ENCODE results near the gene ZNF444.
A peak's percentile ranks its signal among the peaks of the same experiment; 100 is the strongest.

The ZNF444 gene

DNA sequence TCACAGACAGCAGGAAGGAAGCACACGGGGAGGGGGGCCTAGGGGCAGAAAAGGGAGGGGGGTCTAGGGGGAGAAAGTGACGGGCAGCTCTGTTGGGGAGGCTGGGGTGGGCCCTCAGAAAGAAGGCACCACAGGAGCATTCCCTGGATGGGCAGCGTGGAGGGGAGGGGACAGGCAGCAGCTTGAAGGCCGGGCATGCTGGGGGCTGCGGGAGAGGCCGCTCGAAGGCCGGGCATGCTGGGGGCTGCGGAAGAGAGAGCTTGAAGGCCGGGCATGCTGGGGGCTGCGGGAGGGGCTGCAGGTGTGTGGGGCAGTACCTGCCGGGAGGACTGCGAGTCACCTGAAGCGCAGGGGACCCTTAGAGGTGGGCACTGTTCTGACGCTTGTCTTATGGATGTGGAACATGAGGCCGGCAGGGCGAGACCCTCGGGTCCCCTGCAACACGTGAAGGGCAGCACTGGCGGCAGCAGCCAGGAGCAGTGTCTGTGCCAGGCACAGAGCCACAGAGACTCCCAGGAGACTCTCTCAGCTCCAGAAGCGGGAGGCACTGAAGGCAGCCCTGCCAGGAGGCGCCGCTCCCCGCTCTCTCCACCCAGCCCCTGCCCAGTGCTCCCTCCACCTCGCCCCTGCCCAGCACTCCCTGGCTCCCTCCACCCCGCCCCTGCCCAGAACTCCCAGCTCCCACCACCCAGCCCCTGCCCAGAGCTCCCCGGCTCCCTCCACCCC is 33.3 kb upstream of the ZNF444 start:
- DNase-seq = no peak

GRCh38 chr19:56108447-56109195 is 32.5 kb upstream of the ZNF444 start:
- DNase-seq = no peak

- no peak for DNase-seq
Measured at GRCh38 chr19:56109226-56109625, 31.9 kb upstream of the ZNF444 start.

DNA sequence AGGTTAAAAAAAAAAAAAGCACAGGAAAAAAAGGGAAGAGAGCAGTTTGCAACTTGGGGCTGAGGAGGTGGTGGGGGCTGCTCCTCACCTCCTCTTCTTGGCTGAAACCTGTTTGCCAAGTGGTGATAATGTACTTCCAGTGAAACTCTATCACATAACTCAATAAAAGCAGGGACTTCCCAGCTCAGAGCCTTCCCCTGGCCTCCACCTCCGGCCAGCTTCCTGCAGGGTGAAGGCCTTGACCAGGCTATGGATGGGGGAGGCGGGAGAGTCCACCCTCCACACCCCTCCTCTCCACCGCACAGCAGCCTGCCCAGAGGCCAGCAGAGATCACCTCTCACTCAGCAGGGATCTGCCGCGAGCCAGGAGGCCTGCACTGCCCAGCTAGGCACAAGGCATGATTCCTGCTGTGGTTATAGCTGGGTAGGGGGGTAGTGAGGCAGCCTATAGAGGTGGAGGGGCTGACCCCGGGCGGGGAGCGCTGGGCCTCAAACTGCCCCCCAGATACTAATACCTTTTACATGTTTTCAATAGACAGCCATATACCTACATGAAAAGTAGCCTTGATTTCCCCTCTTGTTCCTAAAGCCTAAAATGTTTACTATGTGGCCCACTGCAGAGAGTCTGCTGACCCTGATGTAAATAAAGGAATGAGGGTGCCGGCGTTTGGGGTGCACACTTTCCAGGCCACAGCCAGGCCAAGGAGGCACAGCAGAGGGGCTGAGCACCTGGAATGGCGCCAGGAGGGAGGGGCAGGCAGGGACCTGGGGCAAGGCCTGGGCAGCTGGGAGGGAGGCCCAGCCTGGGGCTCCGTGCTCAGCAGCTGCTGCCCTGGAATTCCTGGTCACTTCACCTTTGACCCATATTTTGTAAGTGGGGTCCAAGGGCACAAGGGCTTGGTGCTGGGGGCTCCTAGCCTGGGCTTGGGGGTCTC is 30.3 kb upstream of the ZNF444 start:
- no peak for DNase-seq

DNA sequence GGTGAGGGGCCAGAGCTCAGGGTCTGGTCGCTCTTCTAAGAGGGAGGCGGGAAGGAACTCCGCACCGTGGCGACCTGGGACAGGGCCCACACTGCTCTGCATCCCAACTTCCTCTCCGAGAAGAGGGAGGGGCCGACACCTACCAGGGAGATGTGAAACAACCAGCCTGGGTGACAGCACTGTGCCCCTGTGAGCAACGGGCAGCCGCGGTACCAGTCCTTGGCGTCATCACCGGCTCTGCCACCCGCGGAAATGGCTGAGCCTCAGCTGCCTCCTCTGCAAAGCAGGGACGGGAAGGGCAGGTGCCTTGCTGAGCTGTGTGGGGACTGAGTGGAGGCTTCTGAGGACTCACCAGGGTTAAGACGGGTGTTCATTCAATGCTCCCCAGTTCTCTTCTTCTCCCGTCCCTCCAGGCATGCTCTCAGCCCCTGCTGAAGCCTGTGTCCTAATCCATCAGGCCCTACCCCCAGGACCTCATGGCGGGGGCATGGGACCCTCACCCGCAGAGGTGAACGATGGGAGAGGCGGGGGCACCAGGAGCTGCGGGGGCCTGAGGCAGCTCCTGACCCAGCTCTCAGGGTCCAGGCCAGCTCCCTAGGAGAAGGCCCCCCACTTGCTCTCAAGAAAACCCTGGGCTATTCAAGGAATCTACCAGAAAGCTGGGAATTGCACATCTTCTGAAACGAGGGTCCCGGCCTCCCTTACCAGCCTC is 29.3 kb upstream of the ZNF444 start:
- DNase-seq = no peak

- DNase-seq = no peak
Measured at GRCh38 chr19:56112313-56112709, 28.8 kb upstream of the ZNF444 start.

DNA sequence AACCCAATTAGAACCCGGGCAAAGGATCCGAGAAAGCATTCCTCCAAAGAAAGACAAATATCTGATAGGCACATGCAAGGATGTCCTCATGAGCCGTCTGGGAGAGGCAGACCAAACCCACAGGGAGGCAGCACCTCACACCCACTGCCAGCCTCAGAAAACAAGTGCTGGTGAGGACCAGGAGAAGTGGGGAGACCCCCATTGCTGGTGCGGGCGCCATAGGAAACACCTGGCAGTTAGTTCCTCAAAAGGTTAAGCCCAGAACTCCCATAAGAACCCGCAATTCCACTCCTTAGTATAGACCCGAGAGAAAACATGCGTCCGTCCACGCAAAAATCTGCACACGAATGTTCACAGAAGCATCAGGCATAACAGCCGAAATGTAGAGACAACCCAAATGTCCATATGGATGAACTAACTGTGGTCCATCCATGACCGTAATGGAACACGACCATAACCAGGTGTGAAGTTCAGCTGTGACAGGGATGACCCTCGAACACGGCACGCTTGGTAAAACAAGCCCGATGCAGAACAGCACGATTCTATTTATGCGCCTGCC is 27.9 kb upstream of the ZNF444 start:
- no peak for DNase-seq

DNA sequence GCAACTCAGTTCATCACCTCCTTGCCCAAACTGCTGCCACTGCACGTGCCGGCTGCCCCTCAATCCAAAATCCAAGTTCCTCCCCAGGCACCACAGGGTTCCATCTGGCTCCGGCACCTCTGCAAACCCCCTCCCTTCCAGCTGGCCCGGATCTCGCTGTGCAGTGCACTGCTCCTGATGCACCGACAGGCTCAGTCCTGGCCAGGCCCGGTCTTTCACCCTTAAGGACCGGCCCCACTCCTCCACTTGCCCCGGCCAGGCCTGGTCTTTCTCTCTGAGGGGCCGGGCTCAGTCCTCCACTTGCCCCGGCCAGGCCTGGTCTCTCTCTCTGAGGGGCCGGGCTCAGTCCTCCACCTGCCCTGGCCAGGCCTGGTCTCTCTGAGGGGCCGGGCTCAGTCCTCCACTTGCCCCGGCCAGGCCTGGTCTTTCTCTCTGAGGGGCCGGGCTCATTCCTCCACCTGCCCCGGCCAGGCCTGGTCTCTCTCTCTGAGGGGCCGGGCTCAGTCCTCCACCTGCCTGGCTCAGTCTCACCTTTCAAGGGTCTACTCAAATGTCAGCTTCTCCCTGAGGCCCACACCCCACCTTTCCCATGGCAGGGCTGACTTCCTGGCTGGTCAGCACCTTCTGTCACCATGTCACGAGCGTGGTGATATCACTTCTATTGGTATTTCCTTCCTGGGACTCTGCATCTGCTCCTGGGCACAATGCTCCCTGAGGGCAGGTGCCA is 26.9 kb upstream of the ZNF444 start:
- no peak for DNase-seq

DNA sequence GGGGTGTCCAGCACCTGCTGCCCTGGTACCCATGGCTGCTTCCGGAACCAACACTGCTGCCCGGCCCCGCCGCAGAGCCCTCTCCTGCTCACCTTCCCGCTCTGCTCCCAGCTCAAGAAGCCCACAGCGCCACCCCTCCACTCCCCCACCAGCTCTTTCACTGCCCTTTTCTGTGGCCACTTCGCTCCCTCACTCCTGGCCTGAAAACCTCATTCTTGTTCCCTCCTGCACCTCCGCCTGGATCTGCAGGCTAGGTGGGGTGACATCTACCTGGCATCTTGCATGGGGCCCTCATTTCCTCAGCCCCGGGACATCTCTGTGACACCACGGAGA is 26.3 kb upstream of the ZNF444 start:
- DNase-seq = no peak

DNA sequence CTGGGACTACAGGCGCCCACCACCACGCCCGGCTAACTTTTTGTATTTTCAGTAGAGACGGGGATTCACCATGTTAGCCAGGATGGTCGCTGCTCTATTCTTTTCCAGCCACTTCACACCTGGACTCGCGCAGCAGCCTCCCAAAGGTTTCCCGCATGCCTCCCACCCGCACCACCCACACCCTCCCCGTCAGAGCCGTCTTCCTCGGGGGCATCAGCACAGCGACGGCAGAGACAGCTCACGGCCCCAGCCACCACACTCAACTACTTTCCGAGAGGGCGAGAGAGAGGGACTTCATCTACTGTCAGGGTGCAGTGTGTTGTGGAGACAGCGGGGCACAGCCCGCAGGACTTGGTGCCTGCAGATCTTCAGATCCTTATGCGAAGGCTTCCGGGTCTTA is 25.6 kb upstream of the ZNF444 start:
- no peak for DNase-seq

GRCh38 chr19:56116606-56117005 is 24.5 kb upstream of the ZNF444 start:
- no peak for DNase-seq

- DNase-seq = no peak
Measured at GRCh38 chr19:56117376-56117884, 23.7 kb upstream of the ZNF444 start.

DNA sequence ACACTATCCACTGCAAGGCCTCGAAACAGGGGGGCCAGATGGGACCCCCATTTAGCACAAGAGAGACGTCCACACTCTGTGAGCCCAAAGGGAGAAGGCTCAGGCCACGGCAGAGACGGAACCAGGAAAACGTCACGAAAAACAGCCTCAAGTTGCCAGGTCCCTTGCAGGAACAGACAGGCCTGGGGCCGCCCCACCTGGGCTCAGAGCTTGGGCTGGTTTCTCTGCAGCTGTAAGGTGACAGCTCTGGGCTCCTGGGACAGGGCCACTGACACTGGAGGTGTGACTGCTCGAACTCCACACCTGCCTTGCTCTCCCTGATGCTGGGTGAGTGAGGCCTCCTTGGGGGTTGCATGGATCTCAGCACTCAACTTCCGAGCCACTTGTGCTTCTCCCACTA is 23.2 kb upstream of the ZNF444 start:
- DNase-seq = no peak

DNA sequence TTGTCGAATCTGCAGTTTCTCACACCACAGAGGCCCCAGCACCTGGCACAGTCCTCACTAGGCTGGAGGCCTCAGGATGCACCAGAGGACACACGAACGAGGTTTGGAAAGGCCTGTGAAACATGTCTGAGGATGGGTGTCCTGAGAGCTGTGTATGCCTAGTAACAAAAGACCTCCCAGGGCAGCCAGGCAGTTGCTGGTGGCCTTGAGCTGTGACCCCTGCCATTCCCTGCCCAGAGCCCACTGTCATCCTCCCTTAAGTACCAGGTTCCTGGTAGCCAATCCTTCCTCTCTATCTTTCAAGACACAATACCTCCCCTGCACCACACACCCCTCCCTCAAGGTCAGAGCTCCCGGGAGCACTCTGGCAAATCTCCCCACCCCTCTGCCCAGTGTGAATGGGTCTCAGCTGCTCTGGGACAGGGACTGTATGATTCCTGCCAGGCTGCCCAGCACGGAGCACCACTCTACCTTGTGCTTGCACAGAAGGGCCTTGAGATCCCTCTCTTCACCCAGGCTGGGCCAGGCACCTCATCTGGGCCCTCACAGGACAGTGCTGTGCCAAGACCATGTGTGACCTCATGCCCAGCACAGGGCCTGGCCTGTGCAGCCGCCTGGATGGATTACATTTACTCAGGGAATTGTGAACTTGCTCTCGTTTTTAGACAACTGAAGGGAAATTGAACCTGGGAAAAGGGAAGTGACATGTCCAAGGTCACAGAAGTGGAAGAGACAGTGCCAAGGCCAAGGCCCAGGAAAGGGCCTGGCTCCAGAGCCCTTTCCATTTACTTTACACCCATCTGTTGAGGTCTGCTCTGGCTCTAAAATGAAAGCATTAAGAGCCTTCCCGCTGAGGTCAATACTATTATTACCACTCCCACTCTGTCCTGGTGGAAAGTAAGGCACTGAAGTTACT is 22.2 kb upstream of the ZNF444 start:
- DNase-seq = no peak

- no peak for DNase-seq
Measured at GRCh38 chr19:56119582-56119978, 21.5 kb upstream of the ZNF444 start.

DNA sequence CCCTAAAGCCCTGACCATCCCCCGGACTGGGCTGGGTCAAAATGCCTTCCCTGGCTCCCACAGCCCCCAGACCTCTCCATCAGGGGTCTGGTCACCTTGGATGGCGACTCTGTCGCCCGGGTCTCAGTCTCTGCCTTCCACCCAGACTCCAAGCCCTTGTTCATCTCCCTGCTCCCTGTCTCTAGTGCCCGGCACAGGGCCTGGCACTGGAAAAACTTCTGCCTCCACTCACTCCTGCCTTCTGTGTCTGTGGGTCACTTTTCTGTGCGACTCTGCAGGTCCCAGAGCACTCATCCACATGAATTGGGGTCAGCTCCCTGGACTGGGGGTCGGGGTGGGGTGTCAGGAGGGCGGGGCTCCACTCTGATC is 21.1 kb upstream of the ZNF444 start:
- no peak for DNase-seq

DNA sequence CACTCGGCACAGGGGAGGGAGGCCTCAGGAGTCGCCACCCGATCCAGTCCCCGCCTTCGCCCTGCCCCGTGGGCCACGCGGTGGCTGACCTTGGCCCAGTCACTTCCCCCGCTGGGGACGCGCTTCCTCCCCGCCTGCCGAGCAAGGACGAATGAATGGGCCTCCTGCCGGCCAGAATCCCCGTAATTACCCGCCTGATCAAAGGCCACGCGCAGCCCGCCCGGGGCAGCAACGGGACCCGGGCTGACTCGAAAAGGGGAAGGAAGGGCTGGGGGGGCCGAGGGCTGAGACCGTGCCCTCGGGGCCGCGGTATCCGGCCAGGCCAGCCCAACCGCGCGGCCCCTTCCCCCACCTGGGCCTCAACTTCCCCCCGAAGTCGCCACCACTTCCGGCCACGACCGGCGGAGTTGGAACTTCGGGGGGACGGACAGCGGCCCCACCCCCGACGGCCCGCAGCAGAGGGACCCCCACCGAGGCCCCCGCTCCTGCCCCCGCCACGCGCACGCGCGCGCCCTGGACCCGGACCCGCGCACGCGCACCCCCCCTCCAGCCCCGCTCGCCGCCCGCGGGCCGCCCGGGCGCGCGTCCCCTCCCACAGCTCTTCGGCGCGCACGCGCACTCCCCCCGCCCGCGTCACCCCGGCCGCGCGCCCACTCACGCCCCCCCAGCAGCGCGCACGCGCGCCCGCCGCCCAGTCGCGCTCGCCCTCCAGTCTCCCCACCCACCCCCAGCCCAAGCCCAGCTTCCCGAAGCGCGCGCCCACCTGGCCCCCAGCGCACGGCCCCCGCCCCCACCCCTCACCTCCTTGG is 20.5 kb upstream of the ZNF444 start:
- DNase-seq = no peak

- peak; percentile 94 for DNase-seq
Measured at GRCh38 chr19:56121180-56122167, 19.6 kb upstream of the ZNF444 start, which contains the start of gene ZNF787. Gene ZNF787 (minus strand): TSS chr19:56121295. CDS start chr19:56103217, 18,078 bp downstream.
